NCI-H345 (cell line): ENCODE data around the gene MFSD6L.
"Not testable (repeated sequence)": the region's sequence is repeated elsewhere in the genome, so short reads cannot be mapped to it uniquely, and the experiment has no call there.

Experiments
- DNase-seq: peaks from one replicate; lab custom pipeline; 2025; lab: John Stamatoyannopoulos, UW

MFSD6L gene

DNA sequence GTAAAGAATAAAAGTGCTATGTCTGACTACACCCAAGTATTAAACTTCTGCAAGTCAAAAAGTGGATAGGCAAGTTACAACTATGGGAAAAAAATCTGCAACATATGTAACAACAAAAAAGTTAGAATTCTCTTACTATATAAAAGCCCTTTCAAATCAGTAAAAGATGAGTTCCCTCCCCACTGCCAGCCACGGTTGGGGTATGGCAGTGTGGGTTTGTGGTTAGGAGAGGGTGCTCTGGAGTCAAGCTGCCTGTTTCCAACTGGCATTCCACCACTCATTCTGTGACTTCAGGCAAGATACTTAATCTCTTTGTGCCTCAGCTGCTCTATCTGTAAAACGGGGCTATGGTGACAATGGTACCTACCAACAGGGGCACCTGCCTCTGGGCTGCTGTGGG is 26.6 kb upstream of the MFSD6L start:
- DNase-seq: no peak

DNA sequence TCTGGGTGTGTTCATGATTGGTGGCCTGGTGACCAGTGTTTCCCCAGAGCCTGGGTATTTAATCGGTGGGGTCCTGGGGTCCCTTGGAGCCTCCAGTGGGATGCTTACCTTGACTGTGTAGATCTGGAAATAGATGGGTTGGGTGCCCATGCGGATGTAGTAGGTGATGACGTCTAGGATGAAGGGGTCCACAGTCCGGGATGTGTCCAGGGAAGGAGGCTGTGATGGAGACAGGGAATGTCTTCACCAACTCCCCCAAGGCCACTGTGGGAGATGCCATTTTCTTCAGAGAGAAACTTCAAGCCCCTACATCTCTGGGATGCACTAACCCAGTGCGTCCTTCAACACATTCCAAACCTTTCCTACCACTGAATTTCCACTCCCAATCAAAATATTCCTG is 24.1 kb upstream of the MFSD6L start:
- DNase-seq: no peak

DNA sequence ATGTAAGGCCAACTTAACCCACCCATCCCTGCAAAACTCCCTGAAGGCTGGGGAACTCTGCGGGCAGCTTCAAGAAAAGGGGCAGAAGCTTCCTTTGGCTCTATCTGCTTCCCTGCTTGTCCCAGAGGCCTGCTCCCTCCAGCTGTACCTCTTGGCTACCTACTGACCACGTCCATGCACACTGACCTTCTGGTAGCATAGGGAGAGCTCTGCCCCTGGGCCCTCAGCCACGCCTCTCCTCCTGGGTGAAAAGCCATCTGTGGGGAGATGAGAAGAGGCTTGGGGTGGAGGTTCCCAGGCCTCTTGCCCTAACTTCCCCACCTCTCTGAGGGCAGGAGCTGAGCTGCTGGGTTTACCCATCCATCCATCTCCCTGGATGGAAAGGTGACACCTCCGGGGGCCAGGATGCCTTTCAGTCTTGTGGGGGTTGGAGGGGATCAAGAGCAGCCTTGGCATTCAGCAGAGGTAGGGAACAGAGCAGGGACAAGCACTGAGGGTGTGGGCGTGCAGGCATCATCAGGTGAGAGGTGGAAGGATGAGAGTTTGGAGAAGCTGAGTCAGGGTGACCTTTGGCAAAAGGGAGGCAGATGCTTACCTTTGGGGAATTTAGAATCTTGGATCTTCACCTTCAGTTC is 23.4 kb upstream of the MFSD6L start:
- DNase-seq: no peak

DNA sequence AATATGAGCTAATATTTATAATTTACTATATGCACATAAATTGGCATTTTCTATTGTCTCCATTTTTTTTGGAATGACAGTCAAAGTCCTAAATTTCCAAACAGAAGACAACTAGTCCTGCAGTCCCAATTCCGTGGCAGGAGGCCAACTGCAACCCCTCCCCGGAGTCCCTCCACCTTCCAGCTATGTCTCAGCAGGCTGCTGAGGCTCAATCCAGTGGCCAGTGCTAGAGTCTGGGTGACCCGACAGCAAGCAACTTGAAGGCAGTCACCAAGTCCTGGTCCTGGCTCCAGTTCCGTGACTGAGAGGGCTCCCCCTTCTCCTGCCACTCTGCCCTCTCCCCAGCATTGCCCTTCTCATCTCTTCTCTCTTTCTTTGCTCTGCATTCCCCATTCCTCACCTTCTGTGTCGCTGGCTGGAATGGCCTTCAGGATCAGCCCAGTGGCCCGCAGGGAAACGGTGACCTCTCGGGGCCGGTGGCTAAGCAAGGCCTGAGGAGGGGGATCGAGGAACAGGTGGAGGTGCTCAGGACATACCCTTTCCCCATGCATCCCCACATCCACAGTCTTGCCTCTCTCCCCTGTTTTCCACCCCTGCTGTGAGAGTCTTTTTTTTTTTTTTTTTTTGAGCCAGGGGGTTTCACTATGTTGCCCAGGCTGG is 22.4 kb upstream of the MFSD6L start:
- DNase-seq: no peak

DNA sequence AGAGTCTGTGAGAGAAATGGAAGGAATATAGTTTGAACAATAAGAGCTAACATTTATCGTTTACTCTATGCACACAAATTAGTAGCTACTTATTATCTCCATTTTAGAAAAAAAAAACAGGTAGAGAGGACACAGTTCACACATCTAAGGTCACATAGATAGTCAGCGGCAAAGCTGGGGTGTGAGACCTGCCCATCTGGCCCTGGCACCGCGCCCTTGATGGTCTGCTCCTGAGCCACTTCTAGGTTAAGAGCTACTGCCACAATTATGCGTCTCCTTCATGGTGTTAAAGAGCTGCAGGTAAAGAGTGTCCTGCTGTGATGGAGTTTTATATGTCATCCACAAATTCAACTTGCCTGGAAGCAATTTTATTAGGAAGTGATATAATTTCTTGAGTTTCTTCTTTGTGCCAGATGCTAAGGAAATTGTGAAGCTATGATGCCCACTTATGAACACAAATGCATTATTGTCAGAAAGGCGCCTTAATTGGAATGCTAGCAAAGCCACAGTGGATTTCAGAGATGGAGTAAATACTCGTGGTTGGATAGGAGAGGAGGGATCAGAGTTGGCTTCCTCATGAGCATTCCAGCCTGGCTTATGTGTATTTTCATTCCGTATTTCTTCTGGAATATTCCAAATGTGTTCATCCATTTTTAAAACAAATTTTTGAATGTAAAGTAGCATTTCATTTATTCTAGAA is 21.3 kb upstream of the MFSD6L start:
- DNase-seq: no peak

DNA sequence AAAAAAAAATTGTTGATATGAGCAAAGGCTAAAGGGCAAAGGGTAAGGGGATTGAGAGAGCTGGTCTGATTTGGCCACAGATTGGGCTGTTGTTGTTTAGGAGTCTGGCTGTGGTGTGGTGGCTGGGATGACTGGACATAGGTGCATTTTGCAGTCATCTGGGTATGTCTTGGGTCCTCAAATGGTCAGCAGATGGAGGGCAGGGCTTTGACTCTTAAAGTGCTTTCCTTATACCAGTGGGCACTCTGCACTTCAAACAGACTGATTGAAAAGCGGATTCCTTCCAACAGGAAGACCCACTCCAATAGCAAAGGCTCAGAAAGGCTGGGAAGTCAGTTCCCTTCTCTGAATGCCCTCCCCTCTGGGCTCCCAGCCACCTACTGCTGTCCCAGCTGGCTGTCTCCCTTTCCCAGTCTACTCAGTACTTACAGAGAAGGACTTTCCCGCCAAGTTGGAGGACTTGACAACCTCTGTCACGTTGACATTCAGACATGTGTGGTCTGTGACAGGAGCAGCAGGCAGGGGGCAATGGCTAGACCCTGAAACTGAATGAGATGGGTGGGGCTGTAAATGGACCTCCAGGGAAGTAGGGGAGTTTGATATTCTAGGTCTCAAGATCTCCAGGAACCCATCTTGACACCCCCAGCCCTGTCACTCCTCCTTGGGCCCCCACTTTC is 19.6 kb upstream of the MFSD6L start:
- DNase-seq: no peak

DNA sequence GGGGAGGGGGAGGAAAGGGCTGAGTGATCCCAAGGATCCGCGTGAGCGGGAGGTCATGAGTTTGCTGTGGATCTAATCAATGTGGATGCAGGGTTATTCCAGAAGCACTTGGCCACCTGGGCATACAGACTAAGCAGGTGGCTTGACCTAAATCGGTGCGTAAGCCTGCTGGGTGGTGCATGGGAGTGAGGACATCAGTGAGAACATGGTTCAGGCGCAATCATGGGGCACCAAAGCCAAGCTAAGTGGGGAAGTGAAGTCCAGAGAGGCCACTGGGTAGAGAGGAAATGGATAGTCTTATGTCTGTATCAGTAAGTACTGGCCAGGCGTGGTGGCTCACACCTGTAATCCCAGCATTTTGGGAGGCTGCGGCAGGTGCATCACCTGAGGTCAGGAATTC is 18.9 kb upstream of the MFSD6L start:
- no peak for DNase-seq

DNA sequence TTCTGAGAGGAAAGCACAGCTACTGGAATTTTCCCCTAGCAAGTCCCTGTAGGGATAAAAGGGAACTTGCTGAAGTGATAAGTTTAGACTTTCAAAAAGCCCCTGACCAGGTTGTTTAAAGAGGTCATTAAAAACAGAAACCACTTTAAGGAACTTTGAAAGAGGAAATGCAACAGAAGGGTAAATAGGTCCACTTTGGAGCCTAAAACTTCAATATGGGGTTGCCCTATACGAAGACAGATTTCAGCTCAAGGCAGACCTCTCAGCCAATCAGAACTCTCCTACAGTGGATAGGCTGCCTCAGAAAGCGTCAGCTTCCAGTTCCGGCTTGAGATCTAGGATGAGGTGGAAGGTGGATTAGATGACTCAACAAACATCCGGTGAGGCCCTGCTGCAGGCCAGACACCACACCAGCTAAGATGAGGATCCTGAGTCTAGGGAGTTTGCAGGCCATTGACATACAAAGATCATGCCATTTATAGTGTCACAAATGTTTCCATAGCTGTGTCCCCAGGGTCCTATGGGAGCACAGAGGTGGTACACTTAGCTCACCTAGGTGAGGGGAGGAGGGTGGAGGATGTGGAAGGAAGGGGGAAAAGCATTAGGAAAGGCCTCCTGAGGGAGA is 7.9 kb upstream of the MFSD6L start:
- no peak for DNase-seq

DNA sequence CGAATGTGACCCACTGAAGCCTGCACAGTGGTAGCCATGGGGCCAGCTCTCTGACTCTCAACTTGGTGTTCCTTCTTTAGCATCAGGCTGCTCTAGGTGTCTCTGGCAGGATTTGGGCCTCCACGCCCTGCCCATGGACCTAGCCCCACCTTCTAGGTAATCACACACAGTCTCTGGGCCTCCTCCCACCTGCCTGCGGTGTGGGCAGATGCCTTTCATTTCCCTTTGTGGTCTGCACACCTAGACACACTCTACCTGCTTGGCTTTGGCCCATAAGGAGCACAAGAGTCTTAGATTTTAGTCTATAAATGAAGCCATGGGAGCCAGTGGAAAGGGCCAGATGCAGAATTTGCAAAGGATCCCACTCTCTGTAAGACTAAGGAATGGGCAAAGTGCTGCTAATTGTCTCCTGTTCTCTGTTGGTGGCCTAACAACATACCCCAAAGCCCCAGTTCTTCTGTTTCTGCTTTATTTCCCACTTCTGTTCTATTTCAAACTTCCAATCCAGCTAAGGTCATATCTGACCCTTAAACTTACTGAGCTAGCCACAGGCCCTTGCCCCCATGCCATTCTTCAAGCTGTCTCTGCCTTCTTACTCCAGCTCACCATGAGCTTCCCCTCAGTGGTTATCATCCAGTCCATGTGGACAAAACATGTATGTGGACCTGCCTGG is 7.2 kb upstream of the MFSD6L start:
- no peak for DNase-seq

DNA sequence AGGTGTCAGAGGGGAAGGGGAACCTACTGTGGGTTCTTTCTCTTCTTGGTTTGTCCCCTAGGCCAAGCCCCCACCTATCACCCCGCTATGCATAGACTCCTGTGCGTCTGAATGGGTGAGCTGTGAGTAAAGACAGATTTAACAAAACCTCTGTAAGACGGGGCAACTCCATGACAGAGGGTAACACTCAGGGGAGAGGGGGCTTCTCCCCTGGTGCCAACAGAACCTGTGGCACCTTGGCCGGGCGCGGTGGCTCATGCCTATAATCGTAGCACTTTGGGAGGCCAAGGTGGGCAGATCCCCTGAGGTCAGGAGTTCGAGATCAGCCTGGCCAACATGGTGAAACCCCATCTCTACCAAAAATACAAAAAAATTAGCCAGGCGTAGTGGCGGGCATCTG is 6.2 kb upstream of the MFSD6L start:
- not testable (repeated sequence) for DNase-seq

DNA sequence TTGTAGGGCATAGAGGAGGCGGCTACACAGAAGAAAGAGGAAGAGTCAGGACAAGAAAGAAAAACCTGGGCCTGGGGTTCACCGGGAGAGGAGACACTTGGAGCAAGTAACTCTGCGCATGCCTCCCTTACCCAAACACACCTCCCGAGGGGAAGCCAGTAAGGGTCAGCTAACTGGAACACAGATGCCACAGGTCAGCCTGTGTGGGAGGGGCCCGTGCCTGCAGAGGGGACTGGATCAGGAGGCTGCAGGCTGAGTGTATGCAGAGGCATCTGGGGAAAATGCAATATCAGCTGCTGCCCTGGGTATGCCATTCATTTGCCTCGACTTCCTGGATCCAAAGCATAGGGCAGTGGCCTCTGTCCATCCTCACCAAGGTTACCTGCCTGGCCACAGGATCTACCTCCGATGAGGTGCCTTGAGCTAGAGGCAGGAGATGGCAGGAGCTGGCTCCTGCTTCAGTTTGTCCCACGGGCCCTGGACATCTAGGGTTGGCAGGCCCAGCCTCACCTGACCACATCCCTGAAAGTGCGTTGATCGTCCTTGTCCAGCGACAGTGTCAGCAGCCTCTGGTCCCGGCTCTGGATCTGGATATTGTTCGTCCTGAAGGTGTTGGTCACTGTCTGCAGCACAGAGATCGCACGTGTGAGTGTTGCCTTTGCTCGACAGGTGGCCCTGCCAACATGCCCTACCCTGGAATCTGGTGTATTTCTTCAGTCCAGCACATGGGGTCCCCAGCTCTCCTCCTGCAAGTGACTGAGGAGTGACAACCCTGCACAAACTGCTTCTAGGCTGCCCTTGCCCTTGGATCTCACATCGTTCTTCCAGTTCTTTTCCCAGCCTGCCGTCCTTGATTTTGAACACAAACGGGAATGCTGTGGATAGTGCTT is 4.6 kb upstream of the MFSD6L start:
- no peak for DNase-seq

DNA sequence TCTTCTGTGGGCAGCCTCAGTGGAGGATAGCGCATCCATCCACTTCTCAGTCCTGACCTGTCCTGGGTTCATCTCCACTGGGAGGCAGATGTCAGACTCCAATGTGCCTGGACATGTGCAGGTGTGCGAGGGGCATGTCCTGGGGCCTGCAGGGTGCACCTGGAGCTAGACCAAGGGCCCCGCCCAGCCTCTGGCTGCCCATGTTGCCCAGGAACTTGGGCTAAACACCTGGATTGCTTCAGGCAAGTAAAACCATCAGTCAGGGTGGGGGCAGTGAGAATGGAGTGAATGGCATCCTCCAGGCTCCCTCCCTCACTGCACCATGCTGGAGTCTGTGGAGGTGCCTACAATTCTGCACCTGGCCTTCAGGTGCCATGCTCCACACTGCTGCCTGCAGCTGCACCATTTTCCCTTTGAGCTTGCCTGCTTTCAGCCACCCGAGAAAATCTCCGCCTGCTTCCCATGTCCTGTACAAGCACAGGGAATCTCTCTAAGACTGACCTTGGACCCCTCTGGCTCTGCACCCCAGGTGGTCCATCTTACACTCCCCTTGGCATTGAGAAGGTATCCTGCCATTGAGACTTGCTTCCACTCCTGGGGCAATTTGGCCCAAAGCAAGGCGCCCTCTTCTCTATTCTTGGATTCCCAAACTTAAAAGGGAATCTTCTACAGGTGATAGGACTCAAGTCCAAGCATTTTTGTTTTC is 2.1 kb upstream of the MFSD6L start:
- no peak for DNase-seq

DNA sequence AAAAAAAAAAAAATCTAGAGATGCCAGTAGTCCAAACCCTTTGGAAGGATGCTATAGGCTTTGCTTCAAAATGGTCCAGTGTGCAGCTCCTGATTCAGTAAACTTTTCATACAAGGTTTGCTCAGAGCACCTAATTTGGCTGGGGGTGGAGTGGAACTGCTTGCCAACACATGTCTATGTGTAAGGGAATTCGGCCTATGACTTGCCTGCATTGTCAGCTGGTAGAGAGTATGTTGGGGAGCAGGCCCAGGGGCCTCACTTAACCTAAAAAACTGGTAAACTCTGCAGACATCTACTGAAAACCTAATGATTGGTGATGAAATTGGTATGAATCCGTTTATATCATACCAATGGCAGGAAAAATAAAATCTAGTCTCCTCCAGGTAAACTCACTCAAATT is 1.5 kb upstream of the MFSD6L start:
- DNase-seq: no peak

DNA sequence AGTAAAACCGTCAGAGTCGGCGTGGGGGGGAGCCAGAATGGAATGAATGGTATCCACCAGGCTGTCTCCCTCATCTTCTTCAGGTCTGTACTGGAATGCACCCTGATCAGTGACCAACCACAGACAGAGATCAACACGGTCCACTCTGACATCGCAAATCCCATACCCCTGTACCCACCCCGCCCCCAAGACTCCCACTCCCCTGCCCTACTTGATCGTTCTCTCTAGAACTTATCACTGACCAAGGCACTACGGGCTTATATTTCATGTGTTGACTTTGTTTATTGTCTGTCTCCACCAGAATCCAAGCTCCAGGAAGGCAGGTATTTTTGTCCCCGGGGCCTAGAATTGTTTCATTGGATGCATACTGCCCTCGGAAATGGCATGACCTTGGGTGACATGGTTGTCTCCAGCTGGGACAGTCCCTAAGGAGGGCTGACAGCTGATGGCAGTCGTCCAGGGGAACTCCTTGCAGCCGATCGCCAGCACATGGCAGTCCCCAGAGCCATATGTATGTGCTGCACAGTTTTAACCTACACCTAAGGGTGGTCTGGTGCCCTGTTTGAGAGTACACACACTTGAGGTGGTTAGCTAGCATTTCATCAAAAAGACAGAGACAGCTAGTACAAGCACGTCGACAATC is 526 bp upstream of the MFSD6L start:
- no peak for DNase-seq

DNA sequence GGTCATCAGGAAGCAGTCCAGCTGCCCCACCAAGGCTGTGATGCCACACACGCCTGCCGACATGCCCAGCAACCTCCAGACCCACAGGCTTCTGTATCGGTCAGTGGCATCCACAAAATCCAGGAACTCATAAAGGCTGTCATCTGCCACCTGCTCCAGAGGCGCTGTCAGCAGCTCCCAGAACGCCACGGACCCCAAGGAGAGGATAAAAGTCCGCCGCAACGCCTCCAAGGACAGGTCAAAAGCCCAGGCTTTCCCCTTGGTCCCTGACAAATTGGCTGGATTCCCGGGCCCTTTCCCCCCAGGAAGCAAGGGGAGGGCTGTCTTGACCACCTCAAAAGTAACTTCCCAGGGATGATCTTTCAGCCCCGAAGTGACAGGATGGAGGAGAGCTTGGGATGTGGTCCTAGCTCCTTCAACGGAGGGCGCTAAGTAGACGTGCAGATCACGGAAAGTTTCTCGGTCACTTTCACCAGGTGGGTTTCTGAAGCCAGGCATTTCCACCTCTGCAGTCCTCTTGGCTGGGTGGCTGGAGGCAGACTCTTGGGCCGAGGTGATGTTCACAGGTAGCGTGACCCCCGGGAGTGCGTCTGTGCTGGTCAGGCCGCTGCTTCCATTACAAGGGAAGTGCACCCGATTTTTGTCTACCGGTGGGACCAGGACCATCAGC is 854 bp downstream of the MFSD6L start:
- DNase-seq: no peak

DNA sequence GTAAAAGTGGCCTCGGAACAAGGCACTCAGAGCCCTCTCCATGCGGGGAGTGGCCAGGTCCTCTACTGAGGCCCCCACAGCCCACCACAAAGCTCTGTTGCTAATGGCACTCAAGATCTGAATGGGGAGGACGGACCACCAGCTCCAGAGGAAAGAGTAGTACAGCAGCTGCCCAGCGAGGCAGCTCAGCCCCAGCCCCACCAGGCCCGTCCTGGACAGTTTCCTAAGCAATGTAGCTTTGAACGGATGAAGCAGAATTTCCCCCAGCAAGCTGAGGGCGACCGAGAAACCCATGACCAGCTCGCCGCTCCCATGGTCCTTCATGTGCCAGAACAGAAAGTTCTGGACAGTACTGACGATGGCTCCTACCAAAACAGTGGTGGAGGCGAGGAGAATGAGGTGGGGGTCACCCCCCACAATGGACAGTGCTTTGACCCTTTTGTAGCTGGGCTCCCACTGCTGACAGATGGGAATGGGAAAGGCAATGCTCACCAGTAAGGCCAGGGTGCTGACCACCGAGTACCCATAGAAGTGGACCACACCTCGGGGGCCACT is 1.5 kb downstream of the MFSD6L start:
- no peak for DNase-seq

DNA sequence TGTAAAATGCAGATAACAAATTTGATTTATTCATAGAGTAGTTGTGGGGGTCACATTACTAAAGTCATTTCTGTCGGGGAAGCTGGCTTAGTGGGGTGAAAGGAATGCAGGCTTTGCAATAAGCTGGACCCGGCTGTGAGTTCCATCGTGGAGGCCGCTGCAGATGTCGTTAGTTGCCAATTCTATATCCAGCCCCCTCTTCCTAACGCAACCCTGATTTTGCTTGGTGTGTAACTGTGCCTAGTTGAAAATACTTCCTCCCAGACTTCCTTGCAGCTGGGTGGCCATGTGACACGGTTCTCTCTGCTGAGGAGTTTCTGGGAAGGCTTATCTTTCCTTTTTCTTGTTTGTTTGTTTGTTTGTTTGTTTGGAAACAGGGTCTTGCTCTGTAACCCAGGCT is 4.5 kb downstream of the MFSD6L start:
- DNase-seq: no peak

DNA sequence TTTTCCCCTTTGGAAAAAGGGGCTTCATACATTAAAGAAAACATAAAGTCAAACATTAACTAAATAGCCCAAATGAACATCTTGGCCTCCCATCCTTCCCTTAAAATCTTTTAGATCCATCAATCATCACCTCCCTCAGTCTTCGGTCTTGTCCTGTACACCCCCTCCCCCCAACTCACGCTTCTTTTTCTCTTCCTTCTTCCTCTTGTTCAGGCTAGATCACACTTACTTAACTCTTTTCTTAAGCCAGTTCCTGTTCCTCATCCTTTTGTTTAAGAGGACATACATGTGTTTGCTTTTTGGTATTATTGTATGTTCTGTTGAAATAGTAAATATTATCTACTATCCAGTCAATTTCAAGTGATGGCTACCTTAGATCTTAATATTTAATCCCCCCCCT is 5.5 kb downstream of the MFSD6L start:
- DNase-seq: no peak

DNA sequence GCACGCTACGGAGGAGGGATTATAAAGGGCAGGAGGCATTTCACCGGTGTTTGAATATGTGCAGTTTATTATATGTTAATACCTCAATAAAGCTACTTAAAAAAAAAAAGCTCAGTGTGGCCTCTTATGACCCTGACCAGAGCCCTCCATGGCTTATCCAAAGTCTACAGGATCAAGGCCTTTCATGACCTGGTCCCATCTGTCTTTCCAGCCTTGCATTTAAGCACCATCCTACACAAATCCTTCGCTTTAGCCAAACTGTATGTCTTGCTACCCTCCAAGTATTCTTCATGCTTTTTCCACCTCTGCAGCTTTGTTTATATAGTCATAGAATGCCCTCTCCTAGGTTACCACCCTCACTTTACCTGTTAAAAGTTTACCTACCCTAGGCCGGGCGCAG is 6.5 kb downstream of the MFSD6L start:
- DNase-seq: no peak
